Endodermal cell (in vitro differentiated cells): Measurements from ENCODE around the gene DUSP6. TPM values are rescaled to one million over a fixed set of nuclear protein-coding genes. Genes with fewer than 3 reads are reported as not detected.

Experiments
- DNase-seq: peaks from one replicate; pipeline ENCODE4 v3.0.0-alpha.2; 2017
- H3K27ac ChIP-seq: 2 replicates; pipeline ENCODE4 v1.5.1; 2013; ENCODE audit warnings: mild to moderate bottlenecking, low read depth, low read length, moderate library complexity
- H3K27me3 ChIP-seq: 2 replicates; pipeline ENCODE4 v1.6.1; 2013; ENCODE audit warnings: mild to moderate bottlenecking, low read length, moderate library complexity; ENCODE audit not compliant: insufficient read depth, control insufficient read depth, poor library complexity, severe bottlenecking
- H3K36me3 ChIP-seq: 2 replicates; pipeline ENCODE4 v1.7.0; 2013; ENCODE audit warnings: mild to moderate bottlenecking, low read length, moderate library complexity; ENCODE audit not compliant: control insufficient read depth, insufficient read depth
- H3K4me1 ChIP-seq: one replicate; pipeline ENCODE4 v1.7.0; 2013; ENCODE audit warnings: low read length; ENCODE audit not compliant: control insufficient read depth, insufficient read depth
- H3K4me3 ChIP-seq: 2 replicates; pipeline ENCODE4 v1.5.1; 2013; ENCODE audit warnings: mild to moderate bottlenecking, low read length, moderate library complexity
- H3K9ac ChIP-seq: 2 replicates; pipeline ENCODE4 v1.6.1; 2013; ENCODE audit warnings: mild to moderate bottlenecking, low read length, moderate library complexity; ENCODE audit not compliant: poor library complexity, severe bottlenecking; ENCODE audit errors: extremely low read depth
- H3K9me3 ChIP-seq: 2 replicates; pipeline ENCODE4 v1.6.1; 2013; ENCODE audit warnings: mild to moderate bottlenecking, low read length, moderate library complexity; ENCODE audit not compliant: control insufficient read depth
- H3K27ac Mint-ChIP-seq: 2 replicates; pipeline ENCODE4 v1.8.0; 2020; ENCODE audit warnings: mixed read lengths
- H3K27me3 Mint-ChIP-seq: 2 replicates; pipeline ENCODE4 v1.8.0; 2021; ENCODE audit warnings: mild to moderate bottlenecking, mixed read lengths; ENCODE audit not compliant: insufficient read depth
- H3K36me3 Mint-ChIP-seq: 2 replicates; pipeline ENCODE4 v1.8.0; 2020; ENCODE audit warnings: low read depth, mixed read lengths
- H3K4me1 Mint-ChIP-seq: 2 replicates; pipeline ENCODE4 v1.8.0; 2020; ENCODE audit warnings: mixed read lengths
- H3K4me3 Mint-ChIP-seq: 2 replicates; pipeline ENCODE4 v1.8.0; 2020; ENCODE audit warnings: mild to moderate bottlenecking, moderate library complexity, mixed read lengths
- H3K9me3 Mint-ChIP-seq: 2 replicates; pipeline ENCODE4 v1.8.0; 2020; ENCODE audit warnings: mild to moderate bottlenecking, mixed read lengths
- CTCF ChIP-seq: fragments of 200-600 bp; sonication (generic); conservative IDR thresholded peaks from 2 replicates; pipeline ENCODE4 v1.5.0; 2021; ENCODE audit warnings: antibody characterized with exemption, mild to moderate bottlenecking
- WGBS, 2 experiments: methylation state at CpG; one replicate each; pipeline versions ENCODE4 v1.1.5 to v1.1.7; 2013; ENCODE audit warnings: missing lambda C conversion rate in 2 of 2, mixed read lengths in 1 of 2; ENCODE audit not compliant: insufficient coverage in 1 of 2, insufficient read length in 1 of 2; 5-methylcytosine and 5-hydroxymethylcytosine counted together
- total RNA-seq, 2 donors: library from RNA; stranded (reverse); fragmentation: NEBNext Ultra II Directional in 1 of 2; extraction: Animal tissue kit (Norgen Biotek cat#: 25700) in 1 of 2; gene quantifications; 2 replicates in 1 of 2; 3 replicates in 1 of 2; pipeline ENCODE4 v1.2.1, GENCODE V29; 2021

The DUSP6 gene
- total RNA-seq, 2 donors from 2014 or later, result 85.9 to 123 TPM

- no peak overlapping the region for H3K27ac ChIP-seq
- no peaks in the 10 kb centered on the region for H3K36me3 ChIP-seq
- WGBS, 2 experiments, result 83 to 96% methylated on average over 3 of the region's 3 CpGs
- peak overlapping the region; percentile 11 for H3K4me3 ChIP-seq
- H3K9ac ChIP-seq, result no peak overlapping the region
- H3K27me3 ChIP-seq, result no peaks in the 10 kb centered on the region
- H3K4me1 Mint-ChIP-seq, result peaks cover 38% of the 10 kb centered on the region
- TF ChIP-seq CTCF, result no peak
- H3K4me1 ChIP-seq, result peaks cover 20% of the 10 kb centered on the region
- no peaks in the 10 kb centered on the region for H3K27me3 Mint-ChIP-seq
- H3K4me3 Mint-ChIP-seq, result no peak overlapping the region
- H3K36me3 Mint-ChIP-seq, result no peaks in the 10 kb centered on the region
- H3K9me3 ChIP-seq, result peaks cover 6% of the 10 kb centered on the region
- H3K27ac Mint-ChIP-seq, result no peak overlapping the region
- H3K9me3 Mint-ChIP-seq, result peaks cover 5% of the 10 kb centered on the region
- DNase-seq, result no peak
These were observed 18.1 kb upstream of the DUSP6 start for GRCh38 chr12:89370421-89370831.

GRCh38 chr12:89369166-89369565 is 16.9 kb upstream of the DUSP6 start:
- Histone ChIP-seq H3K27me3 (no peaks in the 10 kb centered on the region), H3K9ac (no peak overlapping the region), H3K36me3 (no peaks in the 10 kb centered on the region), H3K4me3 (no peak overlapping the region), H3K27ac (no peak overlapping the region), H3K9me3 (no peaks in the 10 kb centered on the region), H3K4me1 (peaks cover 20% of the 10 kb centered on the region)
- TF ChIP-seq CTCF, result no peak
- 92% methylated on average over 2 of the region's 3 CpGs; no CpG with 5 or more reads in 1 of the 2 experiments for WGBS, 2 experiments
- Mint-ChIP-seq H3K27me3 (no peaks in the 10 kb centered on the region), H3K4me1 (peaks cover 38% of the 10 kb centered on the region), H3K9me3 (no peaks in the 10 kb centered on the region), H3K4me3 (no peak overlapping the region), H3K27ac (no peak overlapping the region), H3K36me3 (no peaks in the 10 kb centered on the region)
- no peak for DNase-seq

- Mint-ChIP-seq H3K4me3 (no peak overlapping the region), H3K36me3 (no peaks in the 10 kb centered on the region), H3K4me1 (peaks cover 38% of the 10 kb centered on the region), H3K9me3 (no peaks in the 10 kb centered on the region), H3K27me3 (no peaks in the 10 kb centered on the region), H3K27ac (no peak overlapping the region)
- no peak for TF ChIP-seq CTCF
- Histone ChIP-seq H3K9me3 (no peaks in the 10 kb centered on the region), H3K4me1 (peaks cover 20% of the 10 kb centered on the region), H3K27me3 (no peaks in the 10 kb centered on the region), H3K27ac (no peak overlapping the region), H3K4me3 (no peak overlapping the region), H3K9ac (no peak overlapping the region), H3K36me3 (no peaks in the 10 kb centered on the region)
- 90 to 100% methylated on average over 2 to 4 of the region's 4 CpGs for WGBS, 2 experiments
- DNase-seq, result no peak
These were observed 16.1 kb upstream of the DUSP6 start for GRCh38 chr12:89368391-89368790.
